Subcutaneous preadipocyte (primary cell): ENCODE data around the gene SERPINC1. TPM values are rescaled to one million over a fixed set of nuclear protein-coding genes. Genes with fewer than 3 reads are reported as not detected.

Source experiments
- small RNA-seq: library from RNA; depleted of rRNA; stranded (forward); fragments of <200 nt; gene quantifications from one replicate; pipeline ENCODE3, GENCODE V24; 2012
- total RNA-seq: library from RNA; depleted of rRNA; stranded (reverse); fragments of >200 nt; gene quantifications from 2 replicates; pipeline ENCODE4 v1.2.3, GENCODE V29; 2012

The SERPINC1 gene
- total RNA-seq = not detected in 2 replicates

GRCh38 chr1:173917149-173917548, at the start of gene SERPINC1:
TSS of gene SERPINC1 (minus strand) at chr1:173917327. CDS start at chr1:173917259, 68 bp downstream.

GRCh38 chr1:173868266-173869020, 48.7 kb downstream of the SERPINC1 start, which contains the start of gene ZBTB37:
TSS of gene ZBTB37 (plus strand) at chr1:173868380. CDS start at chr1:173870226, 1,846 bp downstream.

DNA sequence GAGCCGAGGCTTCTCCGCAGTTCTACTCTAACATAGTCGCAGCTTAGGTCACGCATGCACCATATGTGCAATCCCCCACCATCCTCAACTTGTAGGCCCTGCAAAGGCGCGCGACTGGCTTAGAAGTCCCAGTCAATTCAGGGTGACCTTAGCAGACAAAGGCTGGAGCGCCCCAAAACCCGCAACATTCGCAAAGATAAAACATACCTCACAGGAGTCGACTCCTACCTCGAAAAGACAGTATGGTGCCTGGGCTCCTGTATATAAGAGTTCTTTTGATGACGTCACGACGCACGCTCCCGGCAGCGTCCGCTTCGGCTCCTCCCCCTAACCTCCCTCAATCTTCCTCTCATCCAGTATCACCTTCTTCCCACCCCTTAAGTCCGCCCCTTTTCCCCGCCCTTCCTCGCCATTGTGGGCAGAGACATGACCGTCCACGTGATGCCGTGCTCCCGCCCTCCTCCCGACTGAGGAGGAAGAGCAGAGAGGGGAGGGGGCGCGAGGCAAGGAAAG, 49.3 kb downstream of the SERPINC1 start, which contains the start of gene GAS5:
Gene GAS5, minus strand, starts transcription at position 237 of the 513 bp plus-strand sequence.

Small RNAs within 50 kb of the gene (small RNA-seq; reads per million reads assigned to genes)
- gene RNA5SP67 = 0.11 reads per million

Other genes starting within 250 kb of the SERPINC1 start
- not detected in 2 replicates for gene ANKRD45, start 247.5 kb downstream of the SERPINC1 start, total RNA-seq
- gene KLHL20, start 202.3 kb downstream of the SERPINC1 start, total RNA-seq = 18.7 and 19.2 TPM in 2 replicates
- gene DARS2, start 92.7 kb downstream of the SERPINC1 start, total RNA-seq = 23.5 and 35.8 TPM in 2 replicates
- 15.8 and 24.2 TPM in 2 replicates for gene CENPL, start 92.4 kb downstream of the SERPINC1 start, total RNA-seq
- 351 and 372 TPM in 2 replicates for gene GAS5, start 49.3 kb downstream of the SERPINC1 start, total RNA-seq
- 5.5 and 5.7 TPM in 2 replicates for gene ZBTB37, start 48.9 kb downstream of the SERPINC1 start, total RNA-seq
- gene RC3H1, start 105.0 kb upstream of the SERPINC1 start, total RNA-seq = 18.0 and 26.0 TPM in 2 replicates
- 29.4 and 32.5 TPM in 2 replicates for gene RABGAP1L, start 242.2 kb upstream of the SERPINC1 start, total RNA-seq